GM21737 (cell line): ENCODE results near the gene PPM1H.
A peak's percentile ranks its signal among the peaks of the same experiment; 100 is the strongest.

ENCODE experiments used
- ATAC-seq: cut with Tn5 transposase; IDR thresholded peaks from one replicate; pipeline ENCODE4 v1.9.1; 2021; ENCODE audit warnings: mild to moderate bottlenecking, moderate library complexity; ENCODE audit not compliant: unreplicated experiment

Gene PPM1H

GRCh38 chr12:62657363-62657632 is 277.7 kb downstream of the PPM1H start:
- ATAC-seq: no peak

- no peak for ATAC-seq
Measured at GRCh38 chr12:62656591-62657362, 278.2 kb downstream of the PPM1H start.

- no peak for ATAC-seq
Measured at GRCh38 chr12:62655666-62656151, 279.2 kb downstream of the PPM1H start.

- ATAC-seq: no peak
Measured at GRCh38 chr12:62654326-62655241, 280.4 kb downstream of the PPM1H start.

GRCh38 chr12:62653740-62654139 is 281.2 kb downstream of the PPM1H start:
- no peak for ATAC-seq

GRCh38 chr12:62653304-62653703 is 281.6 kb downstream of the PPM1H start:
- ATAC-seq: no peak

GRCh38 chr12:62651138-62651537 is 283.8 kb downstream of the PPM1H start:
- no peak for ATAC-seq

- ATAC-seq: no peak
Measured at GRCh38 chr12:62649412-62650138, 285.4 kb downstream of the PPM1H start.

- ATAC-seq: no peak
Measured at GRCh38 chr12:62647586-62647985, 287.4 kb downstream of the PPM1H start.

- no peak for ATAC-seq
Measured at GRCh38 chr12:62646566-62646965, 288.4 kb downstream of the PPM1H start.

GRCh38 chr12:62643486-62643885 is 291.5 kb downstream of the PPM1H start:
- no peak for ATAC-seq

- ATAC-seq: no peak
Measured at GRCh38 chr12:62642486-62642885, 292.5 kb downstream of the PPM1H start.

- peak; percentile 90 for ATAC-seq
Measured at GRCh38 chr12:62640910-62641448, 294.0 kb downstream of the PPM1H start.

GRCh38 chr12:62637679-62638078 is 297.3 kb downstream of the PPM1H start:
- no peak for ATAC-seq

- no peak for ATAC-seq
Measured at GRCh38 chr12:62635649-62636048, 299.3 kb downstream of the PPM1H start.

- ATAC-seq: peak; percentile 26
Measured at GRCh38 chr12:62632411-62632918, 302.5 kb downstream of the PPM1H start.

GRCh38 chr12:62631471-62632410 is 303.2 kb downstream of the PPM1H start:
- ATAC-seq: peak; percentile 79

GRCh38 chr12:62629971-62630739 is 304.8 kb downstream of the PPM1H start:
- no peak for ATAC-seq

- ATAC-seq: no peak
Measured at GRCh38 chr12:62629413-62629812, 305.5 kb downstream of the PPM1H start.
